Cardiac muscle cell (in vitro differentiated cells and primary cell): Measurements from ENCODE around the gene UBE3C. TPM values are rescaled to one million over a fixed set of nuclear protein-coding genes. Genes with fewer than 3 reads are reported as not detected.
"Not testable (repeated sequence)": the region's sequence is repeated elsewhere in the genome, so short reads cannot be mapped to it uniquely, and the experiment has no call there.

Experiments used
- DNase-seq, 2 donors: peaks; one replicate each; pipeline versions ENCODE4 v3.0.0 to v3.0.0-alpha.2; 2010 to 2017; ENCODE audit warnings: low read depth in 1 of 2, low spot score in 1 of 2
- H3K27ac ChIP-seq: fragments of 200-600 bp; sonication (generic); 2 replicates; pipeline ENCODE4 v1.5.1; 2016
- H3K27me3 ChIP-seq: fragments of 200-600 bp; sonication (generic); 2 replicates; pipeline ENCODE4 v1.6.0; 2016; ENCODE audit warnings: control low read depth
- H3K36me3 ChIP-seq: fragments of 200-600 bp; sonication (generic); 2 replicates; pipeline ENCODE4 v1.5.1; 2016; ENCODE audit warnings: control low read depth
- H3K4me1 ChIP-seq: fragments of 200-600 bp; sonication (generic); 2 replicates; pipeline ENCODE4 v1.8.1; 2017; ENCODE audit warnings: low read depth, mild to moderate bottlenecking, mixed run types
- H3K4me3 ChIP-seq: fragments of 200-600 bp; sonication (generic); 2 replicates; pipeline ENCODE4 v1.5.1; 2016; ENCODE audit warnings: mild to moderate bottlenecking
- H3K9me3 ChIP-seq: fragments of 200-600 bp; sonication (generic); 2 replicates; pipeline ENCODE4 v1.5.1; 2017; ENCODE audit warnings: low read depth, mild to moderate bottlenecking, control low read depth
- polyA plus RNA-seq: library from polyadenylated mRNA; unstranded; fragments of >200 nt; fragmentation: Nextera tagmentation; extraction: Ambion mirVana; gene quantifications from 2 replicates; pipeline ENCODE4 v1.2.1, GENCODE V29; 2016
- total RNA-seq: library from RNA; depleted of rRNA; stranded (reverse); fragments of >200 nt; gene quantifications from 2 replicates; pipeline ENCODE4 v1.2.3, GENCODE V29; 2016
- TF ChIP-seq, protein P1 (sequence below): IDR thresholded peaks from 2 replicates; pipeline ENCODE4 v1.5.1; 2012; ENCODE audit warnings: low read depth, mild to moderate bottlenecking, low read length

Gene UBE3C
- total and polyA plus RNA-seq, 2 experiments from 2014 or later = 24.4 to 33.1 TPM

GRCh38 chr7:157273208-157274093 is 134.7 kb downstream of the UBE3C start:
- Histone ChIP-seq H3K36me3 (peaks cover 7% of the 10 kb centered on the region), H3K4me1 (no peaks in the 10 kb centered on the region), H3K9me3 (no peaks in the 10 kb centered on the region), H3K27ac (no peak overlapping the region), H3K27me3 (no peaks in the 10 kb centered on the region), H3K4me3 (no peak overlapping the region)
- peak; percentile 80 to 85 for DNase-seq
- TF ChIP-seq, protein P1, sequence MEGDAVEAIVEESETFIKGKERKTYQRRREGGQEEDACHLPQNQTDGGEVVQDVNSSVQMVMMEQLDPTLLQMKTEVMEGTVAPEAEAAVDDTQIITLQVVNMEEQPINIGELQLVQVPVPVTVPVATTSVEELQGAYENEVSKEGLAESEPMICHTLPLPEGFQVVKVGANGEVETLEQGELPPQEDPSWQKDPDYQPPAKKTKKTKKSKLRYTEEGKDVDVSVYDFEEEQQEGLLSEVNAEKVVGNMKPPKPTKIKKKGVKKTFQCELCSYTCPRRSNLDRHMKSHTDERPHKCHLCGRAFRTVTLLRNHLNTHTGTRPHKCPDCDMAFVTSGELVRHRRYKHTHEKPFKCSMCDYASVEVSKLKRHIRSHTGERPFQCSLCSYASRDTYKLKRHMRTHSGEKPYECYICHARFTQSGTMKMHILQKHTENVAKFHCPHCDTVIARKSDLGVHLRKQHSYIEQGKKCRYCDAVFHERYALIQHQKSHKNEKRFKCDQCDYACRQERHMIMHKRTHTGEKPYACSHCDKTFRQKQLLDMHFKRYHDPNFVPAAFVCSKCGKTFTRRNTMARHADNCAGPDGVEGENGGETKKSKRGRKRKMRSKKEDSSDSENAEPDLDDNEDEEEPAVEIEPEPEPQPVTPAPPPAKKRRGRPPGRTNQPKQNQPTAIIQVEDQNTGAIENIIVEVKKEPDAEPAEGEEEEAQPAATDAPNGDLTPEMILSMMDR = peak; percentile 95

DNA sequence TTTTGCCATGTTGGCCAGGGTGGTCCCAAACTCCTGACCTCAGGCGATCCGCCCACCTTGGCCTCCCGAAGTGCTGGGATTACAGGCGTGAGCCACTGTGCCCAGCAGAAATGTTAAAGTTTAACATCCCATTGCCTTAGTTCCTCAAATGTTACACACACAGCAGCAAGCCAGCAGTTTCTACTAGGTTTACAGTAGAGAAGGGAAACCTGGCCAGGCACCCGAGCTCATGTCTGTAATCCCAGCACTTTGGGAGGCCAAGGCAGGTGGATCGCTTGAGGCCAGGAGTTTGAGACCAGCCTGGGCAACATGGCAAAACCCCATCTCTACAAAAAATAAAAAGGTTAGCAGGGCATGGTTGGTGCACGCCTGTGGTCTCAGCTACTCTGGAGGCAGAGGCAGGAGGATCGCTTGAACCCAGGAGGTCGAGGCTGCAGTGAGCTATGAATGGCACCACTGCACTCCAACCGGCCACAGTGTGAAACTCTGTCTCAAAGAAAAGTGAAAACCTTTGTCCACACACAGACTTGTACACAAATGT is 135.4 kb downstream of the UBE3C start:
- not testable (repeated sequence) for H3K27ac ChIP-seq, H3K36me3 ChIP-seq, H3K27me3 ChIP-seq, DNase-seq, H3K4me3 ChIP-seq, H3K4me1 ChIP-seq, H3K9me3 ChIP-seq

DNA sequence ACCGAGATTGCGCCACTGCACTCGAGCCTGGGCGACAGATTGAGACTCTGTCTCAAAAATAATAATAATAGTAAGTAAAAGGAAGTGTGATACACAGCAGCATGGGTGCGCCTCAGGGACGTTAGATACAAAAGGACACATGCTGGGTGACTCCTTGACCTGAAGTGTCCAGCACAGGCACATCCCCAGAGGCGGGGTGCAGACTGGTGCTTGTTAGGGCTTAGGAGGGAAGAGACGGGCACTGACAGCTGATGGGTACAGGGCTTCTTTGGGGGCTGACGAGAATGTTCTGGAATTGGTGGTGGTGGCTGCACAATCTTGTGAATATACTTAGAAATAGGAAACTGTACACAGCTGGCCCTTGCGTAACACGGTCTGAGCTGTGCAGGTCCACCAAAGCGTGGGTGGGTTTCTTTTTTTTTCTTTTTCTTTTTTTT is 136.3 kb downstream of the UBE3C start:
- Histone ChIP-seq H3K9me3 (no peaks in the 10 kb centered on the region), H3K27me3 (no peaks in the 10 kb centered on the region), H3K4me1 (no peaks in the 10 kb centered on the region), H3K4me3 (no peak overlapping the region), H3K27ac (no peak overlapping the region), H3K36me3 (no peaks in the 10 kb centered on the region)
- DNase-seq = peak in 1 of 2 donors; percentile 23
- TF ChIP-seq, protein P1 = no peak

DNA sequence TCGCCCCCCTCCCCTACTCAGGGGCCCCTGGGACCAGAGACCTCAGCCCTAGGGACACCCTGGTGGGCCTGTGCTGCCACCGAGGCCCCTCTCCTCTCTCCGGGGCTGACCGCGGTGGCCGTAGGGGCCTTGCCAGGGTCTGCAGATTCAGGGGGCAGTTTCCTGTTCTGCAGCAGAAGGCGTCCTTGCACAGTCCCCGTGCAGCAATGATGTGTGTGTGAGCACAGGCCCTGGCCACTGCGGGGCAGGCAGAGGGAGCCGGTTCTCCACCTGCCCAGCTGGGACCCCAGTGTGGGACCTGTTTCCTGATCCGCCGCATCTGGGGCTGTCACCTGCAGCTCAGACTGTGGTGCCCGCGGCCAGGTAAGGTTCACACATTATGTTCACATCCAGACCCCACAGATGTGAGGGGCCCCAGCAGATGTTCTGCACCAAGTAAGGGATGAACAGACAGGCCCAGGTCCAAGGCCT is 137.4 kb downstream of the UBE3C start:
- no peak overlapping the region for H3K27ac ChIP-seq
- TF ChIP-seq, protein P1 = no peak
- no peak for DNase-seq
- H3K36me3 ChIP-seq = no peaks in the 10 kb centered on the region
- no peaks in the 10 kb centered on the region for H3K9me3 ChIP-seq
- no peaks in the 10 kb centered on the region for H3K27me3 ChIP-seq
- H3K4me1 ChIP-seq = no peaks in the 10 kb centered on the region
- H3K4me3 ChIP-seq = no peak overlapping the region

- Histone ChIP-seq H3K4me1 (no peaks in the 10 kb centered on the region), H3K27ac (no peak overlapping the region), H3K4me3 (no peak overlapping the region), H3K27me3 (no peaks in the 10 kb centered on the region), H3K9me3 (no peaks in the 10 kb centered on the region), H3K36me3 (no peaks in the 10 kb centered on the region)
- peak in 1 of 2 donors; percentile 38 for DNase-seq
- TF ChIP-seq, protein P1 = no peak
Observed at GRCh38 chr7:157276731-157277562, 138.2 kb downstream of the UBE3C start.

- not testable (repeated sequence) for H3K27me3 ChIP-seq, H3K9me3 ChIP-seq, H3K4me3 ChIP-seq, DNase-seq, H3K4me1 ChIP-seq, H3K36me3 ChIP-seq, H3K27ac ChIP-seq
Observed at GRCh38 chr7:157277568-157277967, 138.8 kb downstream of the UBE3C start.
